ENCODE results near the gene CLHC1.

Gene CLHC1

GRCh38 chr2:55236992-55237543 lies 5.0 kb upstream of the CLHC1 start:
- peak; percentile 75; the same call in 1 of the 2 replicates for TF ChIP-seq POLR2AphosphoS5 (IDR thresholded peaks at IDR 0.05; ENCODE audit: low read depth, low read length)
- TF ChIP-seq SIN3A (IDR thresholded peaks at IDR 0.05; ENCODE audit: borderline replicate concordance, insufficient read depth, low read length), result no peak
- TF ChIP-seq FOXP2 (optimal IDR thresholded peaks at IDR 0.05; ENCODE audit: borderline replicate concordance, extremely low read depth, extremely low read length, insufficient read depth), result no peak
- no peak for TF ChIP-seq TAF1 (IDR thresholded peaks at IDR 0.05; ENCODE audit: borderline replicate concordance, insufficient read depth, low read length)
- no peak for TF ChIP-seq REST (IDR thresholded peaks at IDR 0.05; ENCODE audit: insufficient read depth in 1 of 2, low read depth in 2 of 2, low read length in 2 of 2)

GRCh38 chr2:55235724-55236538 lies 3.8 kb upstream of the CLHC1 start:
- peak; percentile 45; the same call in 1 of the 2 replicates for TF ChIP-seq POLR2AphosphoS5 (IDR thresholded peaks at IDR 0.05; ENCODE audit: low read depth, low read length)
- TF ChIP-seq SIN3A (IDR thresholded peaks at IDR 0.05; ENCODE audit: borderline replicate concordance, insufficient read depth, low read length), result no peak; the same call in 1 of the 2 replicates

GRCh38 chr2:55233658-55233940 lies 1.5 kb upstream of the CLHC1 start:
- TF ChIP-seq FOXP2 (optimal IDR thresholded peaks at IDR 0.05; ENCODE audit: borderline replicate concordance, extremely low read depth, extremely low read length, insufficient read depth), result no peak
- TF ChIP-seq TAF1 (IDR thresholded peaks at IDR 0.05; ENCODE audit: borderline replicate concordance, insufficient read depth, low read length), result no peak
- TF ChIP-seq SIN3A (IDR thresholded peaks at IDR 0.05; ENCODE audit: borderline replicate concordance, insufficient read depth, low read length), result no peak
- no peak for TF ChIP-seq REST (IDR thresholded peaks at IDR 0.05; ENCODE audit: insufficient read depth in 1 of 2, low read depth in 2 of 2, low read length in 2 of 2)
- no peak for TF ChIP-seq POLR2AphosphoS5 (IDR thresholded peaks at IDR 0.05; ENCODE audit: low read depth, low read length)

- TF ChIP-seq POLR2AphosphoS5 (IDR thresholded peaks at IDR 0.05; ENCODE audit: low read depth, low read length) (no peak), FOXP2 (optimal IDR thresholded peaks at IDR 0.05; ENCODE audit: borderline replicate concordance, extremely low read depth, extremely low read length, insufficient read depth) (no peak), REST (IDR thresholded peaks at IDR 0.05; ENCODE audit: insufficient read depth in 1 of 2, low read depth in 2 of 2, low read length in 2 of 2) (no peak), TAF1 (IDR thresholded peaks at IDR 0.05; ENCODE audit: borderline replicate concordance, insufficient read depth, low read length) (no peak), SIN3A (IDR thresholded peaks at IDR 0.05; ENCODE audit: borderline replicate concordance, insufficient read depth, low read length) (no peak)
These were observed 967 bp upstream of the CLHC1 start for GRCh38 chr2:55232863-55233657.

GRCh38 chr2:55231546-55232083 lies 478 bp downstream of the CLHC1 start:
- no peak for TF ChIP-seq TAF1 (IDR thresholded peaks at IDR 0.05; ENCODE audit: borderline replicate concordance, insufficient read depth, low read length)
- no peak for TF ChIP-seq POLR2AphosphoS5 (IDR thresholded peaks at IDR 0.05; ENCODE audit: low read depth, low read length)
- TF ChIP-seq SIN3A (IDR thresholded peaks at IDR 0.05; ENCODE audit: borderline replicate concordance, insufficient read depth, low read length), result no peak
- TF ChIP-seq REST (IDR thresholded peaks at IDR 0.05; ENCODE audit: insufficient read depth in 1 of 2, low read depth in 2 of 2, low read length in 2 of 2), result no peak
- TF ChIP-seq FOXP2 (optimal IDR thresholded peaks at IDR 0.05; ENCODE audit: borderline replicate concordance, extremely low read depth, extremely low read length, insufficient read depth), result no peak
